H9 (cell line): ENCODE results near the gene GARS1. TPM values are rescaled to one million over a fixed set of nuclear protein-coding genes. Genes with fewer than 3 reads are reported as not detected.

Experiments used
- DNase-seq: peaks from one replicate; pipeline ENCODE4 v3.0.0-alpha.2; 2017
- H2AFZ ChIP-seq: one replicate; pipeline ENCODE4 v1.6.1; 2013; ENCODE audit warnings: mild to moderate bottlenecking, low read length, control low read depth, moderate library complexity
- H2AK5ac ChIP-seq: 2 replicates; pipeline ENCODE4 v1.6.1; 2013; ENCODE audit warnings: low read length, control low read depth, mixed read lengths; ENCODE audit not compliant: insufficient read length
- H2BK120ac ChIP-seq: one replicate; pipeline ENCODE4 v1.6.1; 2013; ENCODE audit warnings: low read depth, mild to moderate bottlenecking, low read length, control low read depth, inconsistent platforms; ENCODE audit not compliant: poor library complexity, severe bottlenecking
- H2BK12ac ChIP-seq: 2 replicates; pipeline ENCODE4 v1.6.1; 2013; ENCODE audit warnings: low read length, control low read depth, mixed read lengths, low read depth; ENCODE audit not compliant: insufficient read length
- H2BK15ac ChIP-seq: 2 replicates; pipeline ENCODE4 v1.6.1; 2013; ENCODE audit warnings: low read depth, low read length, control low read depth
- H2BK20ac ChIP-seq: one replicate; pipeline ENCODE4 v1.6.1; 2013; ENCODE audit warnings: low read depth, mild to moderate bottlenecking, low read length, control low read depth, inconsistent platforms; ENCODE audit not compliant: poor library complexity, severe bottlenecking
- H2BK5ac ChIP-seq: 2 replicates; pipeline ENCODE4 v1.6.1; 2013; ENCODE audit warnings: low read length, control low read depth, mixed read lengths; ENCODE audit not compliant: insufficient read length
- H3K14ac ChIP-seq: 2 replicates; pipeline ENCODE4 v1.6.1; 2013; ENCODE audit warnings: low read length, control low read depth; ENCODE audit not compliant: insufficient read depth
- H3K18ac ChIP-seq: 2 replicates; pipeline ENCODE4 v1.6.1; 2013; ENCODE audit warnings: low read depth, mild to moderate bottlenecking, mixed read lengths, low read length, control low read depth; ENCODE audit not compliant: insufficient read length
- H3K23ac ChIP-seq: 2 replicates; pipeline ENCODE4 v1.6.1; 2013; ENCODE audit warnings: low read length, control low read depth, mixed read lengths, low read depth; ENCODE audit not compliant: insufficient read length
- H3K23me2 ChIP-seq: 2 replicates; pipeline ENCODE4 v1.6.1; 2013; ENCODE audit warnings: low read depth, mild to moderate bottlenecking, mixed read lengths, low read length, control low read depth; ENCODE audit not compliant: insufficient read length, poor library complexity, severe bottlenecking
- H3K27ac ChIP-seq: 2 replicates; pipeline ENCODE4 v1.5.1; 2013; ENCODE audit warnings: low read length, control low read depth, mixed read lengths, low read depth; ENCODE audit not compliant: insufficient read length
- H3K27me3 ChIP-seq: 2 replicates; pipeline ENCODE4 v1.6.1; 2013; ENCODE audit warnings: low read length, control low read depth, inconsistent platforms; ENCODE audit not compliant: insufficient read depth
- H3K4ac ChIP-seq: 2 replicates; pipeline ENCODE4 v1.6.1; 2013; ENCODE audit warnings: low read depth, mild to moderate bottlenecking, control low read depth, inconsistent platforms, low read length, moderate library complexity
- H3K4me1 ChIP-seq: 2 replicates; pipeline ENCODE4 v1.6.1; 2013; ENCODE audit warnings: low read length, control low read depth, inconsistent platforms; ENCODE audit not compliant: insufficient read depth
- H3K4me2 ChIP-seq: 2 replicates; pipeline ENCODE4 v1.6.1; 2013; ENCODE audit warnings: low read length, control low read depth, mixed read lengths; ENCODE audit not compliant: insufficient read length, insufficient read depth
- H3K56ac ChIP-seq: 2 replicates; pipeline ENCODE4 v1.6.1; 2013; ENCODE audit warnings: low read depth, mild to moderate bottlenecking, mixed read lengths, low read length, control low read depth; ENCODE audit not compliant: insufficient read length
- H3K79me1 ChIP-seq: 2 replicates; pipeline ENCODE4 v1.6.1; 2013; ENCODE audit warnings: low read depth, mild to moderate bottlenecking, moderate library complexity, low read length, control low read depth, inconsistent platforms; ENCODE audit not compliant: insufficient read depth, poor library complexity, severe bottlenecking
- H3K79me2 ChIP-seq: 2 replicates; pipeline ENCODE4 v1.6.1; 2013; ENCODE audit warnings: low read length, control low read depth, inconsistent platforms; ENCODE audit not compliant: insufficient read depth
- H3K9ac ChIP-seq: 2 replicates; pipeline ENCODE4 v1.6.1; 2013; ENCODE audit warnings: low read length, control low read depth, mixed read lengths; ENCODE audit not compliant: insufficient read length; ENCODE audit errors: extremely low read depth
- H3K9me3 ChIP-seq: one replicate; pipeline ENCODE4 v1.6.1; 2013; ENCODE audit warnings: low read depth, low read length, inconsistent platforms; ENCODE audit not compliant: control insufficient read depth
- H3T11ph ChIP-seq: one replicate; pipeline ENCODE4 v1.6.1; 2013; ENCODE audit warnings: mild to moderate bottlenecking, low read length, control low read depth, inconsistent platforms
- H4K20me1 ChIP-seq: one replicate; pipeline ENCODE4 v1.6.1; 2013; ENCODE audit not compliant: control insufficient read depth, insufficient read length, insufficient read depth
- H4K5ac ChIP-seq: 2 replicates; pipeline ENCODE4 v1.6.1; 2013; ENCODE audit warnings: low read depth, mild to moderate bottlenecking, mixed read lengths, low read length, control low read depth; ENCODE audit not compliant: insufficient read length
- H4K8ac ChIP-seq: replicated peaks from 2 replicates; pipeline ENCODE4 v1.6.1; 2013; ENCODE audit warnings: low read length, control low read depth, mixed read lengths, low read depth; ENCODE audit not compliant: insufficient read length
- H4K91ac ChIP-seq: 2 replicates; pipeline ENCODE4 v1.6.1; 2013; ENCODE audit warnings: low read depth, mild to moderate bottlenecking, moderate library complexity, mixed read lengths, low read length, control low read depth; ENCODE audit not compliant: insufficient read length
- H3K27ac Mint-ChIP-seq, 3 experiments: 2 replicates in 2 of 3; 3 replicates in 1 of 3; pipeline ENCODE4 v1.8.0; 2020 to 2021; ENCODE audit warnings: mixed read lengths in 3 of 3, mild to moderate bottlenecking in 1 of 3, moderate library complexity in 1 of 3
- H3K27me3 Mint-ChIP-seq: 2 replicates; pipeline ENCODE4 v1.8.0; 2021; ENCODE audit warnings: low read depth, mild to moderate bottlenecking, moderate library complexity, mixed read lengths
- H3K36me3 Mint-ChIP-seq, 3 experiments: 2 replicates in 2 of 3; 3 replicates in 1 of 3; pipeline ENCODE4 v1.8.0; 2020 to 2021; ENCODE audit warnings: low read depth in 3 of 3, mixed read lengths in 3 of 3; ENCODE audit not compliant: insufficient read depth in 1 of 3
- H3K4me1 Mint-ChIP-seq, 2 experiments: 2 replicates each; pipeline ENCODE4 v1.8.0; 2020; ENCODE audit warnings: mixed read lengths in 2 of 2
- H3K4me3 Mint-ChIP-seq, 2 experiments: 2 replicates in 1 of 2; 3 replicates in 1 of 2; pipeline ENCODE4 v1.8.0; 2020 to 2021; ENCODE audit warnings: mild to moderate bottlenecking in 2 of 2, mixed read lengths in 2 of 2, moderate library complexity in 1 of 2
- H3K9me3 Mint-ChIP-seq, 2 experiments: 2 replicates in 1 of 2; 3 replicates in 1 of 2; pipeline ENCODE4 v1.8.0; 2020; ENCODE audit warnings: mild to moderate bottlenecking in 2 of 2, mixed read lengths in 2 of 2, moderate library complexity in 1 of 2
- WGBS: extraction: QIAGEN DNeasy Blood & Tissue Kit; methylation state at CpG from one replicate; pipeline ENCODE4 v1.1.7; 2013; ENCODE audit warnings: missing lambda C conversion rate, low lambda C conversion rate, mixed read lengths; ENCODE audit not compliant: insufficient read length; ENCODE audit errors: extremely low coverage; 5-methylcytosine and 5-hydroxymethylcytosine counted together
- total RNA-seq: library from RNA; stranded (reverse); gene quantifications from 2 replicates; pipeline ENCODE4 v1.2.1, GENCODE V29; 2021
- TF ChIP-seq, protein P1 (sequence below): fragments of 200-600 bp; sonication (generic); conservative IDR thresholded peaks from 3 replicates; pipeline ENCODE4 v1.8.0; 2021; ENCODE audit warnings: antibody characterized with exemption, mild to moderate bottlenecking

The GARS1 gene
- total RNA-seq, 1 experiment from 2014 or later = 234 TPM

DNA sequence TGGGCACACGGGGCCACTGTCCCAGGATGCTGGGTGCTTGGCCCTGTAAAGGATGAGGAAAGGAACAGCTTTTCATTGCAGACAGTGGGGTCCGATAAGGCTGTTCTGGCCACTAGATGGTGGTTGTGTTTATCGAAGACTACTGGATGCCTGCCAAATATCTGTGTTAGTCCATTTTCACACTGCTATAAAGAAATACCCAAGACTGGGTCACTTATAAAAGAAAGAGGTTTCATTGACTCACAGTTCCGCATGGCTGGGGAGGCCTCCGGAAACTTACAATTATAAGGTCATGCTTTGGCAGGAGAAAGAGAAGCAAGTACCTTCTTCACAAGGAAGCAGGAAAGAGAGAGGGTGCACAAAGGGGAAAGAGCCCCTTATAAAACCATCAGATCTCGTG is 32.2 kb upstream of the GARS1 start:
- Histone ChIP-seq H3K27me3 (no peaks in the 10 kb centered on the region), H2BK12ac (no peak overlapping the region), H3K18ac (no peak overlapping the region), H2BK5ac (no peak overlapping the region), H3K79me1 (no peaks in the 10 kb centered on the region), H3K14ac (no peak overlapping the region), H3K79me2 (no peaks in the 10 kb centered on the region), H3K56ac (no peak overlapping the region), H2AFZ (no peak overlapping the region), H3K4me2 (no peak overlapping the region), H3K9me3 (no peaks in the 10 kb centered on the region), H3T11ph (no peak overlapping the region), H3K4me1 (no peaks in the 10 kb centered on the region), H3K23me2 (no peaks in the 10 kb centered on the region), H3K23ac (no peak overlapping the region), H2BK20ac (no peak overlapping the region), H2BK120ac (no peak overlapping the region), H4K91ac (no peak overlapping the region), H2BK15ac (no peak overlapping the region), H2AK5ac (no peak overlapping the region), H3K27ac (no peak overlapping the region), H4K20me1 (no peaks in the 10 kb centered on the region), H4K8ac (no peak overlapping the region), H3K4ac (no peak overlapping the region), H4K5ac (no peak overlapping the region), H3K9ac (no peak overlapping the region)
- H3K4me1 Mint-ChIP-seq = peaks cover 10 to 16% of the 10 kb centered on the region in 2 experiments
- no CpG with 5 or more reads among the region's 6 CpGs for WGBS
- H3K4me3 Mint-ChIP-seq = no peak overlapping the region
- H3K36me3 Mint-ChIP-seq = peaks cover 0 to 3% (median 0%) of the 10 kb centered on the region in 3 experiments; a peak in 1 of 7 replicates
- no peaks in the 10 kb centered on the region for H3K27me3 Mint-ChIP-seq
- no peaks in the 10 kb centered on the region; a peak in 1 of 5 replicates for H3K9me3 Mint-ChIP-seq
- DNase-seq = no peak
- TF ChIP-seq, protein P1, sequence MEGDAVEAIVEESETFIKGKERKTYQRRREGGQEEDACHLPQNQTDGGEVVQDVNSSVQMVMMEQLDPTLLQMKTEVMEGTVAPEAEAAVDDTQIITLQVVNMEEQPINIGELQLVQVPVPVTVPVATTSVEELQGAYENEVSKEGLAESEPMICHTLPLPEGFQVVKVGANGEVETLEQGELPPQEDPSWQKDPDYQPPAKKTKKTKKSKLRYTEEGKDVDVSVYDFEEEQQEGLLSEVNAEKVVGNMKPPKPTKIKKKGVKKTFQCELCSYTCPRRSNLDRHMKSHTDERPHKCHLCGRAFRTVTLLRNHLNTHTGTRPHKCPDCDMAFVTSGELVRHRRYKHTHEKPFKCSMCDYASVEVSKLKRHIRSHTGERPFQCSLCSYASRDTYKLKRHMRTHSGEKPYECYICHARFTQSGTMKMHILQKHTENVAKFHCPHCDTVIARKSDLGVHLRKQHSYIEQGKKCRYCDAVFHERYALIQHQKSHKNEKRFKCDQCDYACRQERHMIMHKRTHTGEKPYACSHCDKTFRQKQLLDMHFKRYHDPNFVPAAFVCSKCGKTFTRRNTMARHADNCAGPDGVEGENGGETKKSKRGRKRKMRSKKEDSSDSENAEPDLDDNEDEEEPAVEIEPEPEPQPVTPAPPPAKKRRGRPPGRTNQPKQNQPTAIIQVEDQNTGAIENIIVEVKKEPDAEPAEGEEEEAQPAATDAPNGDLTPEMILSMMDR = no peak
- H3K27ac Mint-ChIP-seq = no peak overlapping the region
